WERI-Rb-1 (cell line): ENCODE results near the gene DLG3.

Experiments
- DNase-seq: peaks from one replicate; pipeline ENCODE4 v3.0.0-alpha.2; 2020
- H3K27ac ChIP-seq: fragments of 250-450 bp; sonication (Bioruptor Pico); 2 replicates; pipeline ENCODE4 v1.5.1; 2020; ENCODE audit warnings: mild to moderate bottlenecking, moderate library complexity
- H3K27me3 ChIP-seq: fragments of 250-450 bp; sonication (Bioruptor Pico); 2 replicates; pipeline ENCODE4 v1.5.1; 2021; ENCODE audit warnings: mild to moderate bottlenecking, low read depth, moderate library complexity; ENCODE audit not compliant: insufficient read depth, severe bottlenecking
- H3K36me3 ChIP-seq: fragments of 250-450 bp; sonication (Bioruptor Pico); 2 replicates; pipeline ENCODE4 v1.5.1; 2020; ENCODE audit warnings: mild to moderate bottlenecking, moderate library complexity
- H3K4me3 ChIP-seq: 2 replicates; pipeline ENCODE4 v1.5.1; 2011; ENCODE audit warnings: low read depth, mild to moderate bottlenecking, control low read depth, low read length
- H3K9me3 ChIP-seq: fragments of 250-450 bp; sonication (Bioruptor Pico); 2 replicates; pipeline ENCODE4 v1.5.1; 2021; ENCODE audit warnings: mild to moderate bottlenecking, moderate library complexity; ENCODE audit not compliant: severe bottlenecking
- CTCF ChIP-seq: IDR thresholded peaks from 2 replicates; pipeline ENCODE4 v1.5.1; 2011; ENCODE audit warnings: low read depth, mild to moderate bottlenecking, control low read depth, inconsistent platforms, low read length

The DLG3 gene

DNA sequence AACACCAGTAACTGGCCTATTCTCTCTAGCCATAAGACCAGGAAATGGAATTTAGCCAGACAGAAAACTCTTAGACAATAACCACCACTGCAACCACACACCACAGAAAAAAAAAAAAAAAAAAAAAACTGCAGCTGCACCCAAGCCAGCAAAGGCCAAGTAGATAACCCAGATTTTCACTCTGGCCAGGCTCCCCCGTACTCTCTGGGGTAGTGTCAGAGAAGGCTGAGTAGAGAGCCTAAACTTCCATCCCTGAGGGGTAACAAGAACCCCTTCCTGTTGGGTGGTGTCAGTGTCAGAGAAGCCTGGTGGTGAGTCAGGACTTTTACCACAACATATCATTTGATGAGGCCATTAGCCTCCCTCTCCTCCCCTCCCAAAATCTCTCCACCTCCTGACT is 5.6 kb upstream of the DLG3 start:
- no peak for TF ChIP-seq CTCF
- Histone ChIP-seq H3K4me3 (no peak overlapping the region), H3K27me3 (peaks cover 71% of the 10 kb centered on the region), H3K27ac (no peak overlapping the region), H3K36me3 (no peaks in the 10 kb centered on the region), H3K9me3 (no peaks in the 10 kb centered on the region)
- no peak for DNase-seq

DNA sequence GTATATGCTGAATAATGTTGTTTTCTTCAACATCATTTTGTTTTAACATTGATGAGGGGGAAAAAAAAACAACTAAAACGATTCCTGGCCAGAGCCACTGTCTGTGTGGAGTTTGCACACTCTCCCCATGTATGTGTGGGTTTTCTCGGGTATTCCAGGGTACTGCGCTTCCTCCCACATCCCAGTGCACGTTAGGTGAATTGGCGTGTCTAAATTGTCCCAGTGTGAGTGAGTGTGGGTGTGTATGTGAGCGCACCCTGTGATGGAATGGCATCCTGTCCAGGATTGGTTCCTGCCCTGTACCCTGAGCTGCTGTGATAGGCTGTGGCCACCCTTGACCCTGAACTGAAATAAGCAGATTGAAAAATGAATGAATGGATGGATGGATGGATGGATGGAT is 2.4 kb upstream of the DLG3 start:
- Histone ChIP-seq H3K9me3 (no peaks in the 10 kb centered on the region), H3K27me3 (peaks cover 74% of the 10 kb centered on the region), H3K4me3 (no peak overlapping the region), H3K36me3 (no peaks in the 10 kb centered on the region), H3K27ac (no peak overlapping the region)
- DNase-seq = no peak
- no peak for TF ChIP-seq CTCF

DNA sequence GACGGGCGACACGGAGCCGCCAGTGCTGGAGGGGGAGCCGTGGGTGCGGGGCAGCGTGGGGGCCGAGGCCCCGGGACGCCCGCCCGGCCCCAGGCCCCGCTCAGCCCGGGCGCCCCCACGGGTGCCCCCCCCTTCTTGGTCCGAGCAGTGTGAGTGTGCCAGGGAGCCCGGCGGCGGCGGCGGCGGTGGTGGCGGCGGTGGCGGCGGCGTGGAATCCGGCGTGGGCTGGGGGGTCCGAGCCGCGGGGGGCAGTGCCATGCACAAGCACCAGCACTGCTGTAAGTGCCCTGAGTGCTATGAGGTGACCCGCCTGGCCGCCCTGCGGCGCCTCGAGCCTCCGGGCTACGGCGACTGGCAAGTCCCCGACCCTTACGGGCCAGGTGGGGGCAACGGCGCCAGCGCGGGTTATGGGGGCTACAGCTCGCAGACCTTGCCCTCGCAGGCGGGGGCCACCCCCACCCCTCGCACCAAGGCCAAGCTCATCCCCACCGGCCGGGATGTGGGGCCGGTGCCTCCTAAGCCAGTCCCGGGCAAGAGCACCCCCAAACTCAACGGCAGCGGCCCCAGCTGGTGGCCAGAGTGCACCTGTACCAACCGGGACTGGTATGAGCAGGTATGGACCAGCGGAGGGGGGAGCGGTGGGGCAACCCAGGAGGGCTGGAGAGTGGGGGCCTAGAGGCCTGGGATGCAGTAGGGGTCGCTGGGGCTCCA is 466 bp downstream of the DLG3 start:
- Histone ChIP-seq H3K4me3 (no peak overlapping the region), H3K36me3 (no peaks in the 10 kb centered on the region), H3K9me3 (no peaks in the 10 kb centered on the region), H3K27ac (no peak overlapping the region), H3K27me3 (peaks cover 63% of the 10 kb centered on the region)
- no peak for DNase-seq
- no peak for TF ChIP-seq CTCF

- DNase-seq = no peak
- no peak overlapping the region for H3K4me3 ChIP-seq
Observed at GRCh38 chrX:70445951-70446350, 1.3 kb downstream of the DLG3 start.

GRCh38 chrX:70446380-70447350 is 2.0 kb downstream of the DLG3 start:
- TF ChIP-seq CTCF = no peak
- H3K27me3 ChIP-seq = peaks cover 52% of the 10 kb centered on the region
- H3K36me3 ChIP-seq = no peaks in the 10 kb centered on the region
- H3K4me3 ChIP-seq = no peak overlapping the region
- no peak overlapping the region for H3K27ac ChIP-seq
- no peaks in the 10 kb centered on the region for H3K9me3 ChIP-seq
- no peak for DNase-seq

More at GRCh38 chrX:70445951-70446350, 1.3 kb downstream of the DLG3 start:
- no peaks in the 10 kb centered on the region for H3K36me3 ChIP-seq
- H3K27me3 ChIP-seq = peaks cover 58% of the 10 kb centered on the region
- TF ChIP-seq CTCF = no peak
- H3K9me3 ChIP-seq = no peaks in the 10 kb centered on the region
- H3K27ac ChIP-seq = no peak overlapping the region
